Thyroid gland (tissue), 4 donors: ENCODE data around the gene POR.

Experiments used
- CTCF ChIP-seq, 6 experiments: fragments of 200-600 bp in 3 of 6; fragments of 450-650 bp in 3 of 6; sonication (generic) in 3 of 6; IDR thresholded peaks; one replicate each; pipeline ENCODE4 v1.5.1; 2016 to 2019; ENCODE audit warnings: antibody characterized with exemption in 6 of 6, mild to moderate bottlenecking in 2 of 6, inconsistent platforms in 1 of 6, moderate library complexity in 1 of 6
- POLR2A ChIP-seq, 2 donors: fragments of 450-650 bp; IDR thresholded peaks; one replicate each; pipeline ENCODE4 v1.6.1; 2017; ENCODE audit warnings: antibody characterized with exemption in 2 of 2, mild to moderate bottlenecking in 2 of 2, moderate library complexity in 1 of 2

GRCh38 chr7:75876126-75876881 lies 38.7 kb upstream of the POR start:
- TF ChIP-seq POLR2A (IDR thresholded peaks at IDR 0.05) = no peak
- TF ChIP-seq CTCF (IDR thresholded peaks at IDR 0.05) = no peak
